SH-SY5Y (cell line): ENCODE measurements around the gene GXYLT2.

Source experiments
- GATA2 ChIP-seq: IDR thresholded peaks from 2 replicates; pipeline ENCODE4 v1.6.1; 2011; ENCODE audit warnings: mild to moderate bottlenecking, low read depth, low read length
- GATA3 ChIP-seq: IDR thresholded peaks from 2 replicates; pipeline ENCODE4 v1.6.1; 2011; ENCODE audit warnings: low read depth, mild to moderate bottlenecking, low read length, moderate library complexity

DNA sequence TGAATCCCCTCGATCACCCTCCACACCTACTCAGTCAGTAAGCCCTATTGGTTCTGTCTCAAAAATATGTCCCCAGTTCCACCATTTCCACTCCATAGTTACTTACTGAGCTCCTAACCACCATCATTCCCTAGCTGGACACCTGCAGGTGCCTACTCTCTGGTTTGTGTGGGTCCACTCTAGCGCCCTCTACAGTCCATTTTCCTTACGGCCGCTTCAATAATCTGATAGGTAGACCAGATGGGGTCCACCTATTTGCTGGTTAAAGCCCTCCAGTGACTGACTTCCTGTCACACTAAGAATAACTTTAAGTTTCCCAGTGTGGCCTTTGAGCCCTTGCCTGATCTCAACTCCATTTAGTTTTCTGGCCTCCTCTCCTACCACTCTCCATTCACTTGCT is 5.0 kb downstream of the GXYLT2 start:
- no peak for TF ChIP-seq GATA2
- no peak for TF ChIP-seq GATA3
